Upper lobe of left lung (tissue), 6 donors: ENCODE measurements around the gene BDKRB1. TPM values are rescaled to one million over a fixed set of nuclear protein-coding genes. Genes with fewer than 3 reads are reported as not detected.
A peak's percentile ranks its signal among the peaks of the same experiment; 100 is the strongest.

Experiments
- ATAC-seq, 2 donors: fragments of 200-7000 bp; cut with Tn5 transposase; one replicate each; pipeline ENCODE4 v1.9.1; 2022; ENCODE audit warnings: mild to moderate bottlenecking in 2 of 2, moderate library complexity in 2 of 2; ENCODE audit not compliant: low FRiP score in 2 of 2
- DNase-seq, 2 donors: peaks; one replicate each; pipeline ENCODE4 v3.0.0-alpha.2; 2019 to 2020
- H3K27ac ChIP-seq, 4 donors: fragments of 200-600 bp; sonication (generic); one replicate each; pipeline ENCODE4 v1.5.1; 2016 to 2019
- H3K27me3 ChIP-seq, 4 donors: fragments of 200-600 bp; sonication (generic); one replicate each; pipeline ENCODE4 v1.5.1; 2017 to 2019
- H3K36me3 ChIP-seq, 4 donors: fragments of 200-600 bp; sonication (generic); one replicate each; pipeline ENCODE4 v1.5.1; 2016 to 2019
- H3K4me1 ChIP-seq, 4 donors: fragments of 200-600 bp; sonication (generic); one replicate each; pipeline ENCODE4 v1.5.1; 2018 to 2019
- H3K4me3 ChIP-seq, 4 donors: fragments of 200-600 bp; sonication (generic); one replicate each; pipeline ENCODE4 v1.5.1; 2017 to 2019; ENCODE audit warnings: mild to moderate bottlenecking in 2 of 4, moderate library complexity in 1 of 4
- H3K9me3 ChIP-seq, 4 donors: fragments of 200-600 bp; sonication (generic); one replicate each; pipeline ENCODE4 v1.5.1; 2018 to 2019
- CTCF ChIP-seq, 6 experiments: fragments of 450-650 bp in 4 of 6; fragments of 200-600 bp in 2 of 6; sonication (generic) in 2 of 6; IDR thresholded peaks; one replicate each; pipeline ENCODE4 v1.5.1; 2016 to 2019; ENCODE audit warnings: antibody characterized with exemption in 6 of 6
- EP300 ChIP-seq, 4 donors: sonication (generic); formaldehyde crosslinking; IDR thresholded peaks; one replicate each; pipeline ENCODE4 v1.5.1; 2017; ENCODE audit warnings: antibody characterized with exemption in 4 of 4, control low read depth in 2 of 4
- POLR2A ChIP-seq, 4 donors: fragments of 450-650 bp; IDR thresholded peaks; one replicate each; pipeline ENCODE4 v1.5.1; 2016 to 2017; ENCODE audit warnings: antibody characterized with exemption in 4 of 4, mild to moderate bottlenecking in 2 of 4
- POLR2AphosphoS5 ChIP-seq, 2 donors: sonication (generic); formaldehyde crosslinking; IDR thresholded peaks; one replicate each; pipeline ENCODE4 v1.5.1; 2017; ENCODE audit warnings: antibody characterized with exemption in 2 of 2
- WGBS, 2 donors: methylation state at CpG; one replicate each; pipeline ENCODE4 v1.1.5; 2017 to 2018; 5-methylcytosine and 5-hydroxymethylcytosine counted together
- total RNA-seq, 6 donors: library from RNA; depleted of rRNA in 4 of 6; stranded (reverse); fragments of >200 nt in 4 of 6; gene quantifications; one replicate each; pipeline versions ENCODE4 v1.1.0 to v1.2.1, GENCODE V29; 2016 to 2021
- donor health status: DM: no; HTN: no; CAD: no; lungs with moderate emphysema.
- donor health status: DM: no; HTN: yes; CAD: no; lungs with severe emphysema.

The BDKRB1 gene
- total RNA-seq = under 1 TPM in 3 of 6 donors, not detected in 3; 0.24 to 0.46 (median 0.31) TPM

GRCh38 chr14:96255501-96256366, at the start of gene BDKRB1:
BDKRB1 (plus strand) TSS chr14:96256210; CDS start chr14:96263683, 7,473 bp downstream.
- 75 to 78% methylated on average over 12 of the region's 12 CpGs for WGBS, 2 donors
- TF ChIP-seq EP300 (IDR thresholded peaks at IDR 0.05) (no peak), CTCF (IDR thresholded peaks at IDR 0.05) (no peak), POLR2A (IDR thresholded peaks at IDR 0.05) (no peak), POLR2AphosphoS5 (IDR thresholded peaks at IDR 0.05) (no peak)
- Histone ChIP-seq H3K4me1 (peaks cover 0 to 2% (median 0%) of the 10 kb centered on the region in 4 donors), H3K4me3 (no peak within 1 kb of the TSS), H3K27ac (no peak within 1 kb of the TSS), H3K36me3 (no peaks in the 10 kb centered on the region), H3K9me3 (no peaks in the 10 kb centered on the region), H3K27me3 (no peaks in the 10 kb centered on the region)
- ATAC-seq (peak in 1 of 2 donors; percentile 80), DNase-seq (no peak)

GRCh38 chr14:96206461-96206860, 49.5 kb upstream of the BDKRB1 start:
- ATAC-seq = no peak
- no peaks in the 10 kb centered on the region for H3K27me3 ChIP-seq
- WGBS, 2 donors = 63 to 75% methylated on average over 5 to 8 of the region's 8 CpGs
- peaks cover 8 to 30% (median 18%) of the 10 kb centered on the region in 4 donors for H3K4me1 ChIP-seq
- peak in 1 of 2 donors; percentile 61 for DNase-seq
- no peak overlapping the region for H3K27ac ChIP-seq
- peaks cover 0 to 2% (median 0%) of the 10 kb centered on the region in 4 donors for H3K9me3 ChIP-seq
- no peaks in the 10 kb centered on the region for H3K36me3 ChIP-seq
- no peak overlapping the region for H3K4me3 ChIP-seq
- no peak for TF ChIP-seq POLR2A (IDR thresholded peaks at IDR 0.05)
- TF ChIP-seq EP300 (IDR thresholded peaks at IDR 0.05) = no peak
- no peak for TF ChIP-seq POLR2AphosphoS5 (IDR thresholded peaks at IDR 0.05)
- TF ChIP-seq CTCF (IDR thresholded peaks at IDR 0.05) = no peak

- no peak overlapping the region for H3K4me3 ChIP-seq
Measured at GRCh38 chr14:96207686-96208085, 48.3 kb upstream of the BDKRB1 start.

GRCh38 chr14:96208739-96209138, 47.3 kb upstream of the BDKRB1 start:
- ATAC-seq (no peak), DNase-seq (no peak)
- Histone ChIP-seq H3K4me3 (no peak overlapping the region), H3K4me1 (peaks cover 6 to 21% (median 13%) of the 10 kb centered on the region in 4 donors), H3K27me3 (no peaks in the 10 kb centered on the region), H3K27ac (no peak overlapping the region), H3K9me3 (peaks cover 0 to 8% (median 3%) of the 10 kb centered on the region in 4 donors), H3K36me3 (no peaks in the 10 kb centered on the region)
- TF ChIP-seq CTCF (IDR thresholded peaks at IDR 0.05) = no peak
- no peak for TF ChIP-seq EP300 (IDR thresholded peaks at IDR 0.05)
- TF ChIP-seq POLR2AphosphoS5 (IDR thresholded peaks at IDR 0.05) = no peak
- TF ChIP-seq POLR2A (IDR thresholded peaks at IDR 0.05) = no peak
- WGBS, 2 donors = 79 to 89% methylated on average over 7 to 12 of the region's 12 CpGs

More at GRCh38 chr14:96207686-96208085, 48.3 kb upstream of the BDKRB1 start:
- Histone ChIP-seq H3K36me3 (no peaks in the 10 kb centered on the region), H3K4me1 (peaks cover 8 to 24% (median 13%) of the 10 kb centered on the region in 4 donors), H3K9me3 (peaks cover 0 to 8% (median 3%) of the 10 kb centered on the region in 4 donors), H3K27me3 (no peaks in the 10 kb centered on the region), H3K27ac (no peak overlapping the region)
- no peak for ATAC-seq
- 93 to 96% methylated on average over 5 of the region's 5 CpGs for WGBS, 2 donors
- TF ChIP-seq EP300 (IDR thresholded peaks at IDR 0.05) = no peak
- no peak for TF ChIP-seq POLR2AphosphoS5 (IDR thresholded peaks at IDR 0.05)
- TF ChIP-seq CTCF (IDR thresholded peaks at IDR 0.05) = no peak
- no peak for TF ChIP-seq POLR2A (IDR thresholded peaks at IDR 0.05)
- DNase-seq = no peak
